Body of pancreas (tissue), 4 donors: ENCODE data around the gene KRT3.
"Not testable (repeated sequence)": the region's sequence is repeated elsewhere in the genome, so short reads cannot be mapped to it uniquely, and the experiment has no call there.

Experiments
- POLR2A ChIP-seq, 3 donors: fragments of 450-650 bp; IDR thresholded peaks; one replicate each; pipeline ENCODE4 v1.6.1; 2016; ENCODE audit warnings: antibody characterized with exemption in 3 of 3, mild to moderate bottlenecking in 2 of 3
- TF ChIP-seq, protein P1 (sequence below), 7 experiments: fragments of 450-650 bp in 4 of 7; fragments of 200-600 bp in 3 of 7; sonication (generic) in 3 of 7; IDR thresholded peaks; one replicate each; pipeline ENCODE4 v1.5.1; 2016 to 2019; ENCODE audit warnings: antibody characterized with exemption in 7 of 7

DNA sequence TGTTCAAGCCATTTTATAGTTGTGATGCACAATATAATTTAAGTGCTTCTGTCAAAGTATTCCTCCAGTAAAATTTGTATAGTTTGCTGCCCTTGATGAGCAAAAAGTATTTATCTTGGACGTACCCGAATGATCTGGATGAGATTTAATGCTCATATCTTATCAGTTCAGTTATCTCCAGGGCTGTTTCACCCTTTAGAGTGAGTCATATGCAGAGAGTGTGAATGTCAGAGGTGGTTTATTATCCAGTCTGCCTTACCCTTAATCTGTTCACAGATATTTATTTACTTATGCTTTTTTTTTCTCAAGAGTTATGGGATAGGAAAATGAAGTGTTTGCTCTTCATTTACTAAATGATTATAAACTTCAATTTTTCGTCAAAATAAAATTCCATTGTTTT lies 45.4 kb downstream of the KRT3 start:
- TF ChIP-seq, protein P1, sequence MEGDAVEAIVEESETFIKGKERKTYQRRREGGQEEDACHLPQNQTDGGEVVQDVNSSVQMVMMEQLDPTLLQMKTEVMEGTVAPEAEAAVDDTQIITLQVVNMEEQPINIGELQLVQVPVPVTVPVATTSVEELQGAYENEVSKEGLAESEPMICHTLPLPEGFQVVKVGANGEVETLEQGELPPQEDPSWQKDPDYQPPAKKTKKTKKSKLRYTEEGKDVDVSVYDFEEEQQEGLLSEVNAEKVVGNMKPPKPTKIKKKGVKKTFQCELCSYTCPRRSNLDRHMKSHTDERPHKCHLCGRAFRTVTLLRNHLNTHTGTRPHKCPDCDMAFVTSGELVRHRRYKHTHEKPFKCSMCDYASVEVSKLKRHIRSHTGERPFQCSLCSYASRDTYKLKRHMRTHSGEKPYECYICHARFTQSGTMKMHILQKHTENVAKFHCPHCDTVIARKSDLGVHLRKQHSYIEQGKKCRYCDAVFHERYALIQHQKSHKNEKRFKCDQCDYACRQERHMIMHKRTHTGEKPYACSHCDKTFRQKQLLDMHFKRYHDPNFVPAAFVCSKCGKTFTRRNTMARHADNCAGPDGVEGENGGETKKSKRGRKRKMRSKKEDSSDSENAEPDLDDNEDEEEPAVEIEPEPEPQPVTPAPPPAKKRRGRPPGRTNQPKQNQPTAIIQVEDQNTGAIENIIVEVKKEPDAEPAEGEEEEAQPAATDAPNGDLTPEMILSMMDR (IDR thresholded peaks at IDR 0.05): not testable (repeated sequence)
- TF ChIP-seq POLR2A (IDR thresholded peaks at IDR 0.05): not testable (repeated sequence)
